ENCODE data around the gene TMEFF2. TPM values are rescaled to one million over a fixed set of nuclear protein-coding genes. Genes with fewer than 3 reads are reported as not detected.

Gene TMEFF2
- total and polyA plus RNA-seq, 10 of the 15 experiments (the other 5 are each of a cell fraction or from before 2014, with no cell fraction given), result not detected

GRCh38 chr2:191981706-191982105 is 213.0 kb downstream of the TMEFF2 start:
- no peak overlapping the region for H3K9ac ChIP-seq (ENCODE audit: control insufficient read depth, insufficient read depth, low read length)
- H3K4me2 ChIP-seq (ENCODE audit: control insufficient read depth, insufficient read depth), result no peak overlapping the region
- no peak for TF ChIP-seq STAT1 (conservative IDR thresholded peaks at IDR 0.05)
- no peak for TF ChIP-seq NRF1 (conservative IDR thresholded peaks at IDR 0.05; ENCODE audit: low read depth, low read length)
- TF ChIP-seq RUNX3 (IDR thresholded peaks at IDR 0.05; ENCODE audit: low read length), result no peak
- TF ChIP-seq IKZF2 (IDR thresholded peaks at IDR 0.05), result no peak
- no peak for TF ChIP-seq NFYB (IDR thresholded peaks at IDR 0.05; ENCODE audit: insufficient read depth, low read depth, low read length)
- TF ChIP-seq BACH1 (IDR thresholded peaks at IDR 0.05; ENCODE audit: borderline replicate concordance), result no peak
- TF ChIP-seq HDAC6 (IDR thresholded peaks at IDR 0.05; ENCODE audit: unreplicated experiment), result no peak
- no peak for TF ChIP-seq KLF5 (IDR thresholded peaks at IDR 0.05; ENCODE audit: partially characterized antibody)
- no peak for TF ChIP-seq SREBF2 (IDR thresholded peaks at IDR 0.05; ENCODE audit: low read length)
- no peak for TF ChIP-seq HDGF (IDR thresholded peaks at IDR 0.05)
- no peak for TF ChIP-seq ZNF384 (IDR thresholded peaks at IDR 0.05; ENCODE audit: borderline replicate concordance, low read depth, low read length)
- TF ChIP-seq EED (IDR thresholded peaks at IDR 0.05; ENCODE audit: low read depth), result no peak
- TF ChIP-seq NFXL1 (IDR thresholded peaks at IDR 0.05; ENCODE audit: borderline replicate concordance), result no peak
- no peak for FAIRE-seq
- intact Hi-C loops (cut with micrococcal nuclease; ENCODE audit: unreplicated experiment) (no loop called here), in situ Hi-C loops (cut with MboI) (no loop called here)
- H3K4me3 ChIP-seq, result no peak overlapping the region
- SMC1A ChIA-PET (ENCODE audit: uncharacterized antibody, unreplicated experiment), result interaction anchor here (0.6 to 1.2 kb wide), 2 partner anchors 13 to 50 kb away, joined by 3 read pairs; no protein-coding TSS in a partner anchor
- H2AFZ ChIP-seq (ENCODE audit: control insufficient read depth, low read depth, low read length), result no peak overlapping the region
- H3K9me3 ChIP-seq (replicated peaks; ENCODE audit: control insufficient read depth, insufficient read depth, low read length), result no peaks in the 10 kb centered on the region
- H3K4me1 ChIP-seq (ENCODE audit: control insufficient read depth, insufficient read depth, low read length), result no peaks in the 10 kb centered on the region
- RAD21 ChIA-PET (ENCODE audit: unreplicated experiment), result no interaction called here
- H3K36me3 ChIP-seq (ENCODE audit: control insufficient read depth in 2 of 2, insufficient read depth in 2 of 2, low read length in 1 of 2), result no peaks in the 10 kb centered on the region
- CTCF ChIA-PET, result interaction anchor here (0.6 kb wide), 1 partner anchor 23 kb away, joined by 3 read pairs; no protein-coding TSS in a partner anchor
- DNase-seq (ENCODE audit: low read depth, low spot score), result no peak
- BruUV-seq (replicated peaks), result no TSS peak
- H4K20me1 ChIP-seq (ENCODE audit: control insufficient read depth, insufficient read depth), result no peaks in the 10 kb centered on the region
- no peak for ATAC-seq
- no peaks in the 10 kb centered on the region; a peak in 2 of 4 replicates for H3K27me3 ChIP-seq (replicated peaks in 1 of 2; ENCODE audit: control insufficient read depth in 2 of 2, insufficient read depth in 2 of 2, low read length in 1 of 2)
- no peaks in the 10 kb centered on the region for H3K79me2 ChIP-seq (ENCODE audit: control insufficient read depth, insufficient read depth, low read length)
- POLR2A ChIA-PET, result interaction anchor here (0.6 to 1.0 kb wide), 2 partner anchors 13 to 160 kb away, joined by 3 to 4 read pairs; no protein-coding TSS in a partner anchor
- WGBS (ENCODE audit: insufficient coverage, insufficient replicate concordance, low lambda C conversion rate, missing lambda C conversion rate), result 40% methylated on average over 5 of the region's 5 CpGs
- no peak overlapping the region for H3K27ac ChIP-seq (ENCODE audit: control insufficient read depth, insufficient read depth)
